Parathyroid adenoma (tissue), 2 donors: Measurements from ENCODE around the gene CDH13.

Source experiments
- H2AFZ ChIP-seq: fragments of 300-600 bp; sonication (generic); one replicate; pipeline ENCODE4 v1.7.0; 2017; ENCODE audit warnings: antibody characterized with exemption, mild to moderate bottlenecking
- H3K27ac ChIP-seq: fragments of 300-600 bp; sonication (generic); one replicate; pipeline ENCODE4 v1.7.0; 2017
- H3K27me3 ChIP-seq: fragments of 300-600 bp; sonication (generic); one replicate; pipeline ENCODE4 v1.7.0; 2017; ENCODE audit warnings: low read length; ENCODE audit not compliant: control insufficient read depth, insufficient read depth
- H3K36me3 ChIP-seq: fragments of 300-600 bp; sonication (generic); one replicate; pipeline ENCODE4 v1.7.0; 2017; ENCODE audit warnings: low read length; ENCODE audit not compliant: control insufficient read depth, insufficient read depth
- H3K4me1 ChIP-seq: fragments of 300-600 bp; sonication (generic); one replicate; pipeline ENCODE4 v1.7.0; 2017; ENCODE audit warnings: control low read depth
- H3K4me2 ChIP-seq: fragments of 300-600 bp; sonication (generic); one replicate; pipeline ENCODE4 v1.7.0; 2017; ENCODE audit warnings: low read length
- H3K4me3 ChIP-seq: fragments of 300-600 bp; sonication (generic); one replicate; pipeline ENCODE4 v1.7.0; 2017; ENCODE audit warnings: low read depth, low read length
- H3K79me2 ChIP-seq: fragments of 300-600 bp; sonication (generic); one replicate; pipeline ENCODE4 v1.7.0; 2017; ENCODE audit warnings: control low read depth
- H3K9ac ChIP-seq: fragments of 300-600 bp; sonication (generic); one replicate; pipeline ENCODE4 v1.7.0; 2017; ENCODE audit warnings: mild to moderate bottlenecking
- H3K9me3 ChIP-seq: fragments of 300-600 bp; sonication (generic); one replicate; pipeline ENCODE4 v1.7.0; 2017; ENCODE audit warnings: low read length; ENCODE audit not compliant: control insufficient read depth
- CTCF ChIP-seq: fragments of 300-600 bp; sonication (generic); IDR thresholded peaks from one replicate; pipeline ENCODE4 v1.7.0; 2017; ENCODE audit warnings: antibody characterized with exemption, mild to moderate bottlenecking
- donor health status: primary hyperparathyroidism.

CDH13 gene

GRCh38 chr16:83532634-83533033, 905.9 kb downstream of the CDH13 start:
- no peak overlapping the region for H3K4me2 ChIP-seq
- no peak overlapping the region for H3K4me3 ChIP-seq
- H3K27ac ChIP-seq = no peak overlapping the region
- H3K27me3 ChIP-seq = no peaks in the 10 kb centered on the region
- no peaks in the 10 kb centered on the region for H3K36me3 ChIP-seq
- no peak overlapping the region for H2AFZ ChIP-seq
- H3K79me2 ChIP-seq = no peaks in the 10 kb centered on the region
- H3K4me1 ChIP-seq = no peaks in the 10 kb centered on the region
- TF ChIP-seq CTCF = no peak
- H3K9me3 ChIP-seq = no peaks in the 10 kb centered on the region
- H3K9ac ChIP-seq = no peak overlapping the region

- H3K79me2 ChIP-seq = no peaks in the 10 kb centered on the region
- H2AFZ ChIP-seq = no peak overlapping the region
- no peaks in the 10 kb centered on the region for H3K36me3 ChIP-seq
- H3K9me3 ChIP-seq = no peaks in the 10 kb centered on the region
- no peaks in the 10 kb centered on the region for H3K27me3 ChIP-seq
- no peak overlapping the region for H3K27ac ChIP-seq
- H3K4me3 ChIP-seq = no peak overlapping the region
- no peak overlapping the region for H3K9ac ChIP-seq
- no peak for TF ChIP-seq CTCF
- H3K4me1 ChIP-seq = no peaks in the 10 kb centered on the region
- H3K4me2 ChIP-seq = no peak overlapping the region
Measured at GRCh38 chr16:83533193-83533592, 906.4 kb downstream of the CDH13 start.

- H3K36me3 ChIP-seq = no peaks in the 10 kb centered on the region
- no peak overlapping the region for H3K9ac ChIP-seq
- no peaks in the 10 kb centered on the region for H3K4me1 ChIP-seq
- no peak overlapping the region for H3K4me2 ChIP-seq
- H3K27ac ChIP-seq = no peak overlapping the region
- H3K79me2 ChIP-seq = no peaks in the 10 kb centered on the region
- TF ChIP-seq CTCF = no peak
- H3K27me3 ChIP-seq = no peaks in the 10 kb centered on the region
- no peak overlapping the region for H3K4me3 ChIP-seq
- H2AFZ ChIP-seq = no peak overlapping the region
- H3K9me3 ChIP-seq = no peaks in the 10 kb centered on the region
Measured at GRCh38 chr16:83538707-83539106, 911.9 kb downstream of the CDH13 start.

GRCh38 chr16:83539736-83540490, 913.1 kb downstream of the CDH13 start:
- no peaks in the 10 kb centered on the region for H3K4me1 ChIP-seq
- no peak overlapping the region for H3K4me2 ChIP-seq
- no peak for TF ChIP-seq CTCF
- no peaks in the 10 kb centered on the region for H3K27me3 ChIP-seq
- H3K79me2 ChIP-seq = no peaks in the 10 kb centered on the region
- H3K36me3 ChIP-seq = no peaks in the 10 kb centered on the region
- H2AFZ ChIP-seq = no peak overlapping the region
- no peak overlapping the region for H3K4me3 ChIP-seq
- H3K9ac ChIP-seq = no peak overlapping the region
- H3K27ac ChIP-seq = no peak overlapping the region
- no peaks in the 10 kb centered on the region for H3K9me3 ChIP-seq

GRCh38 chr16:83541231-83541630, 914.5 kb downstream of the CDH13 start:
- Histone ChIP-seq H2AFZ (no peak overlapping the region), H3K79me2 (no peaks in the 10 kb centered on the region), H3K9me3 (no peaks in the 10 kb centered on the region), H3K4me1 (no peaks in the 10 kb centered on the region), H3K36me3 (no peaks in the 10 kb centered on the region), H3K27ac (no peak overlapping the region), H3K9ac (no peak overlapping the region), H3K27me3 (no peaks in the 10 kb centered on the region), H3K4me3 (no peak overlapping the region), H3K4me2 (no peak overlapping the region)
- no peak for TF ChIP-seq CTCF
